NCI-H526 treated with DMSO at 0.1 percent for 48 hours (cell line): Measurements from ENCODE around the gene PXDC1.
"Not testable (repeated sequence)": the region's sequence is repeated elsewhere in the genome, so short reads cannot be mapped to it uniquely, and the experiment has no call there.

Experiments used
- DNase-seq: peaks from one replicate; lab custom pipeline; 2025; lab: John Stamatoyannopoulos, UW

The PXDC1 gene

GRCh38 chr6:3708540-3708939 lies 43.0 kb downstream of the PXDC1 start:
- DNase-seq: no peak

DNA sequence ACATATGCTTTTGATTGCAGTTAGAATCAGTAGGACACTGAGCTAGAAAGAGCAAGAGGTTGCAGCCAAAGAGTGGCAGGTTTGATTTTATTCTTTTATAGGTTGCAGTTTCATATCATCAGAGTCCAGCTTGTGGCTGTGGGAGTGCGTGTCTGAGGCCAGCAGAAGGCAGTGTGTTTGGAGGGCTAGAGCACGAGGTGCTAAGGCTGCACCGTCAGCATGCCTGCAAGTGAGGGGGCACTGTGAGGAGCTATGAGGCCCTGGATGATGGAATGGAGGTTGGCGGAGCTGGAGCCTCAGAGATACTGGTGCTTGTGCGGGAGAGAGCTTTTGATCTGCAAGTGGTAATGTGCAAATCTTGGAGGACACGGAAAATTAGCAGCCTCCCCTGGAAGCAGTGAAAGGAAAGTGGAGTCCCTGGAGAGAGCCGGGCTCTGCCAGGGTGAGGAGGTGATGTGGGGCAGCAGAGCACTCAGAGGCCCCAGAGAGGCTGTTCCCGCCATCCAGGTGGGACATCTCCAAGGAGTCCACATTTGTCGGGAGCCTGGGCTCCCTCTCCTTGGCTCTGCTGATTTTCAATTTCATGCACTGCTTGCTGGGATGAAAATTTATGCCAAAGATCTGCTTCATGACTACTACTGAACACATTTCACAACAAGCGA lies 43.6 kb downstream of the PXDC1 start:
- no peak for DNase-seq

GRCh38 chr6:3707024-3707423 lies 44.5 kb downstream of the PXDC1 start:
- no peak for DNase-seq

- DNase-seq: no peak
Observed at GRCh38 chr6:3706547-3706946, 45.0 kb downstream of the PXDC1 start.

DNA sequence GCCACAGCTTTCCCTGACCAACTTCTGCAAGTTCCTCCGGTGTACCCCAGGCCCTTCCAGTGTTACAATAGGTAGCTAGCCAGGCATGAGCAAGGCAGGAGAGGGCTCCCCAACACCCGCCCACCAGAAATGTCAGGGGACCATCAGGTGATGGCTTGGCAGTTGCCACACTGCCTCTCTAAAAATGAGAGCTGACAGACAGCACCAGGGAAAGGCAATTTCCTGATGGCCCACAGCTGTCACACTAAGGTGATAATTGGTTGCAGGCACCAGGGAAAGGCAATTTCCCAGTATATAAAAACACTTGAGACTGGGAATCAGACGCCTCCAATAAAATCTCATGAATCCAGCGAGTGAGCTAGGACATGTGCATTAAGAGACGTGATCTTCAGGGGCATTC lies 49.9 kb downstream of the PXDC1 start:
- DNase-seq: no peak

DNA sequence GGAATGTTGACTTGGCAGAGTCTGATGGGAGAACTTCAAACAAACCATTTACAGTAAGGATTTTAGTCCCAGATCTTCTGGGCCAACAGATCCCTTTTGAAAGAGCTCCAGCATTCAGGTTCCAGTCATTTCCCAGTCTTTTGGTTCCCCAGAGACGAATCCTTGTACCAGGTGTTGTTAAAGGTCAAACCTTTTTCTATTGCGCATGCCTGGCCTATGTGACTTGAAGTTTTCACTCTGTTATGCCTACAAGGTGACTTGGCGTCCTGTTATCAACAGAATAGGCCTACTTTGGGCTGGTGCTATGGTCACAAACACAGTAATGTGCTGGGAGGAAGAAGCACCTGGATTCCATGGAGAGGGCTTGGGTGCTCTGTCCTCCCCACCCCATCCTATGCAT lies 52.3 kb downstream of the PXDC1 start:
- no peak for DNase-seq

DNA sequence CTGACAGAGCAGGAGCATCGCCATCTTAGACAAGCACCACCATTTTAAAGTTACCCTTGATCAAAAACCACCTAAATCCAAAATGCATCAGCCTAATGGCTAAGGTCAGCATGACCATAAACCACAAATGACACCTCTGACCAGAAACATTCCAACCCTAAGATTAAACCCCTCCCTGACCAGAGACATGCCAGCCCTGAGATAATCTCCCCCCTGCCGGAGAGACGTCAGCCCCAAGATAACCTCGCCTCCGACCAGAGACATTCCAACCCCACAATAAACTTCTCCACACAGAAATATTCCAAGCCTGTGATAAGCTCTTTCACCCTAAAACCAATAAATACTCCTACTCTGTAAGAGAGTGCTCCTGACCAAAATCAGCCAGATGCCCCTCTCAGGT lies 53.5 kb downstream of the PXDC1 start:
- DNase-seq: no peak

DNA sequence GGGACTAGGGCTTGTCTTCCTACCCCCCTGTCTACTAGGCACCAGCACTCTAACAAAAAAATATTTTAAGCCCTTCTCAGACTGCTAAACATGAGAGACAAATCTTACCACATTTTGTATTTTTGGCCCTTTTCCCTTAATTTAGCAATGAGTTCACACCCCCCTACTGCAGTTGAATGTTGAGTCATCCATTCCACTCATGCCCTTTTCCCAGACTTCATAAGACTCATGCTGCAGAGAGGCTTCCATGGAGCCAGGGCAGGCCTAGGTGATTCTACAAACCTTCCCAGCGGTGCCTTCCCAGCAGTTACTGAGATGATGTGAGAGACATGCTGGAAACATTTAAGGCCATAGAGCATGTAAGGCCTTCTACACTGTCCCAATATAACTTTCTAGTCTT lies 53.9 kb downstream of the PXDC1 start:
- no peak for DNase-seq

- DNase-seq: peak; percentile 74
Observed at GRCh38 chr6:3696525-3697088, 54.9 kb downstream of the PXDC1 start.

GRCh38 chr6:3695065-3695817 lies 56.3 kb downstream of the PXDC1 start:
- no peak for DNase-seq

GRCh38 chr6:3693831-3694230 lies 57.7 kb downstream of the PXDC1 start:
- DNase-seq: no peak

DNA sequence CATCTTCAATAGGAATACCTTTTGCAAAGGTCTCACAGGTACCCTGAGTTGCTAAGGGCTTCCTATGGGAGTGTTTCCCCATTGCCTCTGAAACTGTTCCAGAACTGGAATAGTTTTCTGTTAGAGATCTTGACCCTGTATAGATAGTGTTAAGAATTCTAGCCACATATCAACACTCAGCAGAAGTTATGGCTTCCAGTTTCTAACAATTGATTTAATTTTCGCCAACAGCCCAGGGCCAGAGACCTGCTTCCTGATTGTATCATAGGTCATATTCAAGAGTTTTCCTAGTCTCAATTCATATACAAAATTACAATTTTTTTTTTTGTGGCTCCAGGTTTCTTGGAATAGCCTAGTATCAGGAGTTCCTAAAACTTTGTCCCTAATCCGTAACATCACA lies 61.0 kb downstream of the PXDC1 start:
- no peak for DNase-seq

DNA sequence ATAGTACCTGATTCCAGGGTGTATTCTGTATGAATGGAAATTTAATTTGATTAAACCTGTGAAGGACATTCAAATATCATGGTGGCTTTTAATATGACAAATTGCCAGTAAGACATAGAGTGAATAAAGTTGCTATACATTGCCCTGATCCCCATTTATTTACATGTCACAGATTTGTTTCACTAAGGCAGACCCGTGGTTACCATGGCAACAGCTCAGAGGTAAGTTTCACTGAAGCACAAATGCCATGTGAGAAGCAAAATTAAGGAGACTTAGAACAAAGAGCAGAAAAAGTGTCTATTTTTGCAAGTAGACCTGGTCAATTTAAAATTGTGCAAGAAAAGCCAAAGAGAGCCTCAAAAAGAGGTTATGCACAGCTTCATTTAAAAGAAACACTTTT lies 63.7 kb downstream of the PXDC1 start:
- DNase-seq: no peak

GRCh38 chr6:3683331-3683730 lies 68.2 kb downstream of the PXDC1 start:
- no peak for DNase-seq

- no peak for DNase-seq
Observed at GRCh38 chr6:3678946-3679345, 72.6 kb downstream of the PXDC1 start.

- DNase-seq: not testable (repeated sequence)
Observed at GRCh38 chr6:3677751-3678150, 73.8 kb downstream of the PXDC1 start.

DNA sequence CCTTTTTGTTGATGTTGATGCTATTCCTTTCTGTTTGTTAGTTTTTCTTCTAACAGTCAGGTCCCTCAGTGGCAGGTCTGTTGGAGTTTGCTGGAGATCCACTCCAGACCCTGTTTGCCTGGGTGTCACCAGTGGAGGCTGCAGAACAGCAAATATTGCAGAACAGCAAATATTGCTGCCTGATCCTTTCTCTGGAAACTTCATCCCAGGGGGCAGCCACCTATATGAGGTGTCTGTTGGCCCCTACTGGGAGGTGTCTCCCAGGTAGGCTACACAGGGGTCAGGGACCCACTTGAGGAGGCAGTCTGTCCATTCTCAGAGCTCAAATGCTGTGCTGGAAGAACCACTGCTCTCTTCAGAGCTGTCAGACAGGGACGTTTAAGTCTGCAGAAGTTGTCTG lies 74.2 kb downstream of the PXDC1 start:
- not testable (repeated sequence) for DNase-seq
